ENCODE data around the gene TRAF7. TPM values are rescaled to one million over a fixed set of nuclear protein-coding genes. Genes with fewer than 3 reads are reported as not detected.

The TRAF7 gene
- total and polyA plus RNA-seq, 2 of the 8 experiments (the other 6 are each of a cell fraction or from before 2014, with no cell fraction given) = 96.8 to 148 TPM

GRCh38 chr16:2223221-2223941 lies 67.8 kb downstream of the TRAF7 start, which contains the start of gene E4F1:
E4F1 (plus strand) TSS chr16:2223591; CDS start chr16:2223614, 23 bp downstream.
- no peak within 1 kb of the TSS for H3K14ac ChIP-seq (ENCODE audit: insufficient read length)
- H3K79me1 ChIP-seq (ENCODE audit: low read depth, low read length) = peaks cover 3% of the 10 kb centered on the region; the same call in 1 of the 2 replicates
- H2BK12ac ChIP-seq (ENCODE audit: low read depth, low read length) = no peak within 1 kb of the TSS
- peaks cover 0 to under 1% (median 0%) of the 10 kb centered on the region in 4 experiments; a peak in 1 of 8 replicates for H3K36me3 ChIP-seq (ENCODE audit: control insufficient read depth in 2 of 4, insufficient read depth in 4 of 4, low read length in 3 of 4)
- peak within 1 kb of the TSS; percentile 46 for H3K56ac ChIP-seq (replicated peaks; ENCODE audit: insufficient read length, low read depth, low read length)
- peak within 1 kb of the TSS; percentile 60; the same call in 1 of the 2 replicates for H3K18ac ChIP-seq (ENCODE audit: extremely low read depth, low read length)
- CTCF ChIA-PET (ENCODE audit: partially characterized antibody) = interaction anchor here (1.0 kb wide), 1 partner anchor 29 kb away, joined by 3 read pairs; no protein-coding TSS in a partner anchor
- H2BK5ac ChIP-seq (ENCODE audit: low read depth, low read length) = no peak within 1 kb of the TSS
- H4K5ac ChIP-seq (ENCODE audit: insufficient read length, low read depth, low read length) = peak within 1 kb of the TSS; percentile 19
- peak within 1 kb of the TSS; percentile 80 to 91 (median 84) for H3K9ac ChIP-seq (replicated peaks in 1 of 4; ENCODE audit: extremely low read depth in 1 of 4, low read depth in 3 of 4, low read length in 3 of 4)
- FAIRE-seq (no peak), DNase-seq (ENCODE audit: low read depth in 1 of 2, low spot score in 2 of 2) (peak; percentile 99 to 100)
- H3K9me3 ChIP-seq (ENCODE audit: insufficient read depth in 2 of 2, low read depth in 1 of 2, low read length in 1 of 2) = no peaks in the 10 kb centered on the region
- H2BK20ac ChIP-seq (ENCODE audit: low read length) = no peak within 1 kb of the TSS
- POLR2A ChIA-PET (ENCODE audit: partially characterized antibody) = interaction anchor here (0.5 to 5.3 kb wide), 17 partner anchors 9 to 273 kb away, joined by 3 to 44 read pairs (median 3); partner anchors contain the start of genes BRICD5, DNASE1L2, ECI1 and PGP
- peaks cover 7 to 8% of the 10 kb centered on the region in 2 experiments for H4K20me1 ChIP-seq (replicated peaks in 1 of 2; ENCODE audit: control insufficient read depth in 1 of 2, insufficient read depth in 2 of 2, low read length in 2 of 2)
- no peak within 1 kb of the TSS for H2AK5ac ChIP-seq (ENCODE audit: low read depth, low read length)
- no peak within 1 kb of the TSS for H2BK120ac ChIP-seq (replicated peaks; ENCODE audit: low read depth, low read length)
- WGBS, 2 experiments (ENCODE audit: extremely low coverage in 1 of 2, insufficient coverage in 1 of 2, insufficient read length in 1 of 2, insufficient replicate concordance in 2 of 2, low coverage in 1 of 2, low lambda C conversion rate in 2 of 2, missing lambda C conversion rate in 1 of 2) = 3% methylated on average over 70 of the region's 82 CpGs; no CpG with 5 or more reads in 1 of the 2 experiments
- peak within 1 kb of the TSS; percentile 90 for H4K8ac ChIP-seq (ENCODE audit: extremely low read depth, insufficient read depth, low read length)
- no peak within 1 kb of the TSS for H2BK15ac ChIP-seq (ENCODE audit: low read length)
- H4K91ac ChIP-seq (replicated peaks; ENCODE audit: insufficient read length, low read length) = no peak within 1 kb of the TSS
- H3K27me3 ChIP-seq (replicated peaks in 1 of 4; ENCODE audit: control insufficient read depth in 3 of 4, extremely low read depth in 1 of 4, insufficient read depth in 3 of 4, low read length in 3 of 4) = no peaks in the 10 kb centered on the region
- no peaks in the 10 kb centered on the region for H3K4me1 ChIP-seq (replicated peaks in 1 of 4; ENCODE audit: control insufficient read depth in 3 of 4, insufficient read depth in 4 of 4, low read length in 3 of 4)
- peaks cover 3 to 29% of the 10 kb centered on the region in 2 experiments; a peak in 2 of 4 replicates for H3K79me2 ChIP-seq (ENCODE audit: control insufficient read depth in 1 of 2, insufficient read depth in 2 of 2, low read length in 2 of 2)
- peak within 1 kb of the TSS; percentile 67 to 93 (median 80) for H3K4me3 ChIP-seq (ENCODE audit: extremely low read depth in 1 of 4, insufficient read depth in 2 of 4, low read depth in 3 of 4, low read length in 4 of 4)
- no peak within 1 kb of the TSS for H3K23ac ChIP-seq (ENCODE audit: insufficient read length)
- no peak within 1 kb of the TSS for H3K4ac ChIP-seq (replicated peaks; ENCODE audit: insufficient read length, low read depth, low read length)
- peak within 1 kb of the TSS; percentile 60 to 72 for H3K4me2 ChIP-seq (ENCODE audit: insufficient read depth in 1 of 2, low read depth in 2 of 2, low read length in 2 of 2)
- H3K23me2 ChIP-seq (ENCODE audit: low read depth, low read length) = no peaks in the 10 kb centered on the region
- peak within 1 kb of the TSS; percentile 77 for H3K27ac ChIP-seq (ENCODE audit: low read depth, low read length)
- H2AFZ ChIP-seq (ENCODE audit: low read length) = no peak within 1 kb of the TSS
- TF ChIP-seq EP300 (IDR thresholded peaks at IDR 0.05; ENCODE audit: borderline replicate concordance in 1 of 2, low read depth in 2 of 2, low read length in 2 of 2) (peak in 1 of 2 experiments; percentile 48; a peak in 1 of 3 replicates), JUND (IDR thresholded peaks at IDR 0.05; ENCODE audit: low read length) (no peak), PHF8 (conservative IDR thresholded peaks at IDR 0.05; ENCODE audit: low read depth, low read length) (peak; percentile 100), BACH1 (IDR thresholded peaks at IDR 0.05; ENCODE audit: low read length) (no peak), HDAC2 (IDR thresholded peaks at IDR 0.05; ENCODE audit: borderline replicate concordance in 1 of 2, low read depth in 2 of 2, low read length in 2 of 2) (no peak), TEAD4 (IDR thresholded peaks at IDR 0.05; ENCODE audit: low read depth, low read length) (no peak), EZH2 (IDR thresholded peaks at IDR 0.05; ENCODE audit: low read depth, low read length, severe bottlenecking) (no peak), MAX (IDR thresholded peaks at IDR 0.05) (peak; percentile 67), KDM5A (IDR thresholded peaks at IDR 0.05; ENCODE audit: low read length) (no peak), SAP30 (IDR thresholded peaks at IDR 0.05; ENCODE audit: insufficient read depth, insufficient replicate concordance, low read length) (no peak), POLR2AphosphoS5 (IDR thresholded peaks at IDR 0.05; ENCODE audit: low read depth, low read length) (peak; percentile 94)
